HCT116 (cell line): ENCODE measurements around the gene GRM3. TPM values are rescaled to one million over a fixed set of nuclear protein-coding genes. Genes with fewer than 3 reads are reported as not detected.

Experiments used
- ATAC-seq: fragments of 200-7000 bp; cut with Tn5 transposase; 2 replicates; pipeline ENCODE4 v1.9.1; 2020; ENCODE audit warnings: mild to moderate bottlenecking, moderate library complexity
- BruUV-seq: library from RNA; stranded (reverse); fragments of 400-500 nt; replicated peaks from 2 replicates; lab custom pipeline; 2021; lab: Mats Ljungman, UMichigan
- CTCF ChIA-PET: fragments of 300-600 bp; sonication (Branson Sonifier 250); formaldehyde crosslinking; loops from one replicate; lab custom pipeline; 2021; ENCODE audit warnings: antibody characterized with exemption; lab: Charles Lee
- POLR2A ChIA-PET: fragments of 300-600, 350-600 bp; sonication (Branson Sonifier 250); formaldehyde crosslinking; loops from one replicate; lab custom pipeline; 2021; ENCODE audit warnings: antibody characterized with exemption; lab: Charles Lee
- RAD21 ChIA-PET, 2 experiments: fragments of 300-600 bp; sonication (Branson Sonifier 250); formaldehyde crosslinking; loops; one replicate each; lab custom pipeline; 2023; ENCODE audit warnings: low total read pairs in 2 of 2; ENCODE audit not compliant: uncharacterized antibody in 2 of 2, unreplicated experiment in 2 of 2, low non-redundant PET in 1 of 2; lab: Charles Lee
- DNase-seq: peaks from one replicate; pipeline ENCODE4 v3.0.0-alpha.2; 2010; ENCODE audit warnings: low read depth, low spot score
- H2AFZ ChIP-seq: fragments of 200-600 bp; shearing (Covaris generic), sonication (generic); 2 replicates; pipeline ENCODE4 v1.6.1; 2017; ENCODE audit warnings: low read depth, mixed run types, mixed read lengths, antibody characterized with exemption, low read length; ENCODE audit not compliant: poor library complexity, severe bottlenecking
- H3K27ac ChIP-seq: 2 replicates; pipeline ENCODE4 v1.5.1; 2012; ENCODE audit warnings: low read depth, low read length
- H3K27me3 ChIP-seq: fragments of 200-600 bp; sonication (generic); 2 replicates; pipeline ENCODE4 v1.6.1; 2016; ENCODE audit warnings: mixed run types, low read length, mixed read lengths; ENCODE audit not compliant: insufficient read depth
- H3K36me3 ChIP-seq, 2 experiments: fragments of 200-500 bp in 1 of 2; fragments of 200-600 bp in 1 of 2; sonication (Bioruptor generic) in 1 of 2; sonication (generic) in 1 of 2; 2 replicates each; pipeline versions ENCODE4 v1.5.1 to v1.6.1; 2014 to 2016; ENCODE audit warnings: low read length in 2 of 2, inconsistent platforms in 1 of 2, mixed read lengths in 1 of 2, mixed run types in 1 of 2; ENCODE audit not compliant: insufficient read depth in 2 of 2, control insufficient read depth in 1 of 2
- H3K4me1 ChIP-seq, 2 experiments: fragments of 200-600 bp in 1 of 2; sonication (generic) in 1 of 2; 2 replicates each; pipeline versions ENCODE4 v1.5.1 to v1.6.1; 2012 to 2017; ENCODE audit warnings: low read length in 2 of 2, inconsistent platforms in 1 of 2, mild to moderate bottlenecking in 1 of 2, mixed read lengths in 1 of 2, mixed run types in 1 of 2, moderate library complexity in 1 of 2; ENCODE audit not compliant: insufficient read depth in 2 of 2, control insufficient read depth in 1 of 2
- H3K4me2 ChIP-seq: fragments of 200-600 bp; sonication (generic); 2 replicates; pipeline ENCODE4 v1.6.1; 2017; ENCODE audit warnings: mixed run types, low read length, mixed read lengths
- H3K4me3 ChIP-seq, 2 experiments: fragments of 200-600 bp in 1 of 2; sonication (generic) in 1 of 2; replicated peaks in 1 of 2; 2 replicates each; pipeline ENCODE4 v1.5.1; 2011 to 2016; ENCODE audit warnings: low read length in 2 of 2, control low read depth in 1 of 2, low read depth in 1 of 2, mild to moderate bottlenecking in 1 of 2, mixed read lengths in 1 of 2, mixed run types in 1 of 2
- H3K79me2 ChIP-seq: fragments of 200-600 bp; sonication (generic); 2 replicates; pipeline ENCODE4 v1.6.1; 2017; ENCODE audit warnings: mild to moderate bottlenecking, mixed run types, low read length, moderate library complexity, mixed read lengths; ENCODE audit not compliant: insufficient read depth
- H3K9ac ChIP-seq: fragments of 200-600 bp; sonication (generic); 2 replicates; pipeline ENCODE4 v1.6.1; 2016; ENCODE audit warnings: low read length, mixed read lengths
- H3K9me2 ChIP-seq: fragments of 200-600 bp; sonication (generic), shearing (Covaris generic); 2 replicates; pipeline ENCODE4 v1.6.1; 2017; ENCODE audit warnings: mixed run types, mild to moderate bottlenecking, moderate library complexity; ENCODE audit not compliant: insufficient read depth
- H3K9me3 ChIP-seq, 2 experiments: fragments of 200-500 bp in 1 of 2; fragments of 200-600 bp in 1 of 2; sonication (Bioruptor generic) in 1 of 2; sonication (generic) in 1 of 2; 2 replicates each; pipeline ENCODE4 v1.6.1; 2014 to 2017; ENCODE audit warnings: low read length in 2 of 2, mixed read lengths in 2 of 2, inconsistent platforms in 1 of 2, low read depth in 1 of 2, mild to moderate bottlenecking in 1 of 2, mixed run types in 1 of 2, moderate library complexity in 1 of 2; ENCODE audit not compliant: control insufficient read depth in 1 of 2, insufficient read depth in 1 of 2
- H4K20me1 ChIP-seq: fragments of 200-600 bp; sonication (generic), shearing (Covaris generic); 2 replicates; pipeline ENCODE4 v1.6.1; 2017; ENCODE audit warnings: mixed run types, mild to moderate bottlenecking, moderate library complexity; ENCODE audit not compliant: insufficient read depth
- CBX3 ChIP-seq: IDR thresholded peaks from 2 replicates; pipeline ENCODE4 v1.6.1; 2012; ENCODE audit warnings: low read depth
- CEBPB ChIP-seq: IDR thresholded peaks from 2 replicates; pipeline ENCODE4 v1.6.1; 2012; ENCODE audit warnings: low read depth
- ELF1 ChIP-seq: IDR thresholded peaks from 2 replicates; pipeline ENCODE4 v1.6.1; 2012; ENCODE audit warnings: low read depth, borderline replicate concordance
- EZH2 ChIP-seq: fragments of 200-600 bp; sonication (generic); IDR thresholded peaks from 2 replicates; pipeline ENCODE4 v1.6.1; 2017; ENCODE audit warnings: antibody characterized with exemption, mixed run types
- EZH2phosphoT487 ChIP-seq: fragments of 200-600 bp; IDR thresholded peaks from 2 replicates; pipeline ENCODE4 v1.6.1; 2018; ENCODE audit warnings: antibody characterized with exemption, borderline replicate concordance
- FOSL1 ChIP-seq: IDR thresholded peaks from 2 replicates; pipeline ENCODE4 v1.6.1; 2012; ENCODE audit warnings: low read depth
- JUND ChIP-seq: IDR thresholded peaks from 2 replicates; pipeline ENCODE4 v1.6.1; 2012
- MAX ChIP-seq: IDR thresholded peaks from 2 replicates; pipeline ENCODE4 v1.6.1; 2012
- POLR2A ChIP-seq: IDR thresholded peaks from 2 replicates; pipeline ENCODE4 v1.7.0; 2011; ENCODE audit warnings: borderline replicate concordance; ENCODE audit not compliant: insufficient read depth, insufficient read length; ENCODE audit errors: extremely low read depth
- POLR2AphosphoS5 ChIP-seq: IDR thresholded peaks from 2 replicates; pipeline ENCODE4 v1.6.1; 2011; ENCODE audit warnings: mild to moderate bottlenecking, low read depth, low read length, moderate library complexity
- RAD21 ChIP-seq: IDR thresholded peaks from 2 replicates; pipeline ENCODE4 v1.6.1; 2012; ENCODE audit warnings: low read depth, mild to moderate bottlenecking
- SIN3A ChIP-seq: IDR thresholded peaks from 2 replicates; pipeline ENCODE4 v1.6.1; 2012; ENCODE audit warnings: low read depth
- SP1 ChIP-seq: IDR thresholded peaks from 2 replicates; pipeline ENCODE4 v1.6.1; 2012; ENCODE audit warnings: low read depth
- SRF ChIP-seq: IDR thresholded peaks from 2 replicates; pipeline ENCODE4 v1.6.1; 2012; ENCODE audit warnings: low read depth
- TCF7L2 ChIP-seq: IDR thresholded peaks from 2 replicates; pipeline ENCODE4 v1.7.0; 2011; ENCODE audit warnings: borderline replicate concordance, inconsistent platforms; ENCODE audit not compliant: insufficient read depth, insufficient read length; ENCODE audit errors: extremely low read depth
- YY1 ChIP-seq: IDR thresholded peaks from 2 replicates; pipeline ENCODE4 v1.6.1; 2011; ENCODE audit warnings: low read length, low read depth, moderate library complexity, mild to moderate bottlenecking; ENCODE audit not compliant: insufficient replicate concordance; ENCODE audit errors: extremely low read depth
- ZBTB33 ChIP-seq: IDR thresholded peaks from 2 replicates; pipeline ENCODE4 v1.6.1; 2011; ENCODE audit warnings: mild to moderate bottlenecking, low read length, moderate library complexity; ENCODE audit not compliant: insufficient replicate concordance; ENCODE audit errors: extremely low read depth
- ZNF274 ChIP-seq: fragments of 200-500 bp; sonication (Bioruptor generic); IDR thresholded peaks from 2 replicates; pipeline ENCODE4 v1.6.1; 2014; ENCODE audit warnings: mild to moderate bottlenecking, low read depth, low read length, inconsistent platforms
- intact Hi-C: fragments of 100-400 bp; cut with micrococcal nuclease; formaldehyde crosslinking; loops from 2 replicates; pipeline ENCODE4 v1.10.0; 2022
- total RNA-seq: library from RNA; stranded (reverse); gene quantifications from one replicate; pipeline ENCODE4 v1.2.1, GENCODE V29; 2021; ENCODE audit not compliant: unreplicated experiment
- TF ChIP-seq, protein P1 (sequence below): IDR thresholded peaks from 2 replicates; pipeline ENCODE4 v1.6.1; 2012

The GRM3 gene
- total RNA-seq, 1 experiment from 2014 or later, result not detected

DNA sequence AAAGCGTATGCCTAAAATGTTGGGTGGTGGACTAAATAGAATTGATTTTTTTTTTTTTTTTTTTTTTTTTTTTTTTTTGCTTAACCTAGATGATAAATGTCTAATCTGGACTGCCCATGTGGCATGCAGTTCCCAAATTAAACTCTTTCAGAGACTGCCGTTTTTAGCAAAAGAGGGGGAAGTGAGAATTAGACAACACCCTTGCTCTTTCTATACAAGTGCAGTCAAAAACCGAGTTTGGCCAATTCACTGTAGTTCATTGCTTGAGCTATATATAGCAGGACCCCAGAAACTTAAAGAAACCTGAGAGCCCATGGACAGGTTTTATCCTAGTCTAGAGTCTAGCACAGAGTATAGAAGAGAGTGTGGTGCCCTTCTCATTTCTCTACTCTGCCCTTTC is 141.9 kb downstream of the GRM3 start (continued):
- TF ChIP-seq, protein P1, sequence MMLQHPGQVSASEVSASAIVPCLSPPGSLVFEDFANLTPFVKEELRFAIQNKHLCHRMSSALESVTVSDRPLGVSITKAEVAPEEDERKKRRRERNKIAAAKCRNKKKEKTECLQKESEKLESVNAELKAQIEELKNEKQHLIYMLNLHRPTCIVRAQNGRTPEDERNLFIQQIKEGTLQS, result no peak
- no peak for TF ChIP-seq POLR2AphosphoS5
- no peak for TF ChIP-seq SP1

GRCh38 chr7:86786376-86786775 is 142.7 kb downstream of the GRM3 start:
- Histone ChIP-seq H3K4me2 (no peak overlapping the region), H2AFZ (no peak overlapping the region), H3K4me3 (no peak overlapping the region), H3K36me3 (no peaks in the 10 kb centered on the region), H3K4me1 (no peaks in the 10 kb centered on the region), H3K9ac (no peak overlapping the region), H3K27me3 (no peaks in the 10 kb centered on the region), H3K9me2 (no peaks in the 10 kb centered on the region), H4K20me1 (no peaks in the 10 kb centered on the region), H3K27ac (no peak overlapping the region), H3K79me2 (no peaks in the 10 kb centered on the region), H3K9me3 (no peaks in the 10 kb centered on the region)
- no peak for ATAC-seq
- no peak for DNase-seq
- no TSS peak for BruUV-seq
- ChIA-PET POLR2A (no interaction called here), CTCF (no interaction called here), RAD21 (no interaction called here)
- TF ChIP-seq POLR2AphosphoS5 (no peak), TCF7L2 (no peak), JUND (no peak), EZH2 (no peak), ELF1 (no peak), MAX (no peak), ZBTB33 (no peak), SIN3A (no peak), EZH2phosphoT487 (no peak), FOSL1 (no peak), YY1 (no peak), RAD21 (no peak), CBX3 (no peak), SRF (no peak), SP1 (no peak), ZNF274 (no peak), POLR2A (no peak), CEBPB (no peak)
- TF ChIP-seq, protein P1, result no peak
- intact Hi-C loops, result no loop called here
